CD4-positive, alpha-beta T cell treated with Interleukin-4 for 1 hour (primary cell): ENCODE measurements around the gene BUB3.

ENCODE experiments used
- DNase-seq, 2 donors: peaks; one replicate each; pipeline ENCODE4 v3.0.0-alpha.2; 2020 to 2022

Gene BUB3

DNA sequence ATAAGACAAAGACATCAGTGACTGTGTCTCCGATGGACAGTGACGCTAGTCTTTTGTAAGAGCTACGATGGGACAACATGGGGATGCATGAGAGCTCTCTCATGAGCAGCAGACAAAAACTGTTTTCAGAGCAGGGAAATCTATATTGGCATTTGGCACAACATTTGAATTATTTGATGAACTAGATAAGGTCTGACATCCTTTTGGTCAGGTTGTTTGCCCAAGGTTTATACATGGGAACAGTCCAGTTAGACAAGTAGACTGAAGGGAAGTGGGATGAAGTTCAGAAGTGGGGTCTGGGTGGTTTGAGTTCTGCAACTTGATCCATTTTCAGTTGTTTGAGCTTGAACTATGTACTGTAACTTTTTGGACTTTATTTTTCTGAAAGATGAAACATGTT, 50.8 kb downstream of the BUB3 start:
- DNase-seq: no peak

DNA sequence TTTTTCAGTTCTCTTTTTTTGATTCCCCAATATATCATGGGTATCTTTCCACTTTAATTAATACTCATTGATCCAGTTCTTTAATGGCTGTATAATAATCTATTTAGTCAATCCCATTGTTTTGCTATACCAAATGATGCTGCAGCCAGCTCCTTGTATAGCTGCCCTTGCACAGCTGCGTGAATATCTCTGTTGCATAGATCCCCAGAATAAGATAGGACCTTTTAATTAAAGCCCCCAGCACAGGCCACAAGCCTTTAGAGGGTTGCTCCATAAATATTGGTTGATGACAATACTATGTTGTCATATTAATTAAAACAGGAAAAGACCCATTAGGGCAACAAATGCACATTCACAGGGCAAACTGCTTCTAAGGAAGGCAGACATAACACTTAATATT, 57.9 kb downstream of the BUB3 start:
- no peak for DNase-seq

DNA sequence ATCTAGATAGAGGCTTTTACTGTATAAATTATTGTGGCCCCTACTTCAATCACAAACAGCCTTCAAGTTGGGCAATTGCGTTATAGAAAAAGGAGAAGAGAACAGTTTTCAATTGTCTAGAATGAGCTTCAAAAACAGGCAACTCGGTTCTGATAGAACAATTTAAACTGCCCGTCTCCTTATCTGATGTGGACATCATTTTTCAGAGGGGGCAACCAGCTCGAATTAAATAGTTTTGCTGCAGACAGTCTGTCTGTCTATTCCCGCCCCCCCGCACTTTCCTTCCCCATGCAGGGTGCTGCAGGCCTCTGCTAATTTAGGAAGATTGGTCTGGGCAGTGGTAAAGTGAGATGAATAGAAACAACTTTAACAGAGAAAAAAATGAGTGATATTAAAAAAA, 58.4 kb downstream of the BUB3 start:
- DNase-seq: no peak

DNA sequence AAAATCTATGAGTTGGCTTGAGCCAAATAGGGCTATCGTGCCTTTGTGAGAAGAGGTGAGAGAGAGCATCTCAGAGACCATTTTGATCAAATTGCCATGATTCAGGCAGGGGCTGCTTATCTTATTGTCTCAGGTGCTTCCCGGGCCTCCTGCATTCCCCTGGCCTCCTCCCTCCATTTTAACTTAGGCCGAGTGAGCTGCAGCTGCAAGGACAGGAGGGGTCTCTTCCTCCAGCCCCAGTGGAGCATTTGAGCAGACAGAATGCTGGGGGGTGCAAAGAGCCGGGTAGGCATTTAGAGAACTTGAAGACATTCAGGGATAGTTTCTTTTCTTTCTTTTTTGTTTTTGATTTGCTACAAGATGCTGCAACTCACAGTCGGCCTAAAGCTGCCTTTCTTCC, 59.0 kb downstream of the BUB3 start:
- DNase-seq: no peak
